ENCODE measurements around the gene OR2S2. TPM values are rescaled to one million over a fixed set of nuclear protein-coding genes. Genes with fewer than 3 reads are reported as not detected.

The OR2S2 gene
- total RNA-seq, 1 experiment from 2014 or later = not detected

DNA sequence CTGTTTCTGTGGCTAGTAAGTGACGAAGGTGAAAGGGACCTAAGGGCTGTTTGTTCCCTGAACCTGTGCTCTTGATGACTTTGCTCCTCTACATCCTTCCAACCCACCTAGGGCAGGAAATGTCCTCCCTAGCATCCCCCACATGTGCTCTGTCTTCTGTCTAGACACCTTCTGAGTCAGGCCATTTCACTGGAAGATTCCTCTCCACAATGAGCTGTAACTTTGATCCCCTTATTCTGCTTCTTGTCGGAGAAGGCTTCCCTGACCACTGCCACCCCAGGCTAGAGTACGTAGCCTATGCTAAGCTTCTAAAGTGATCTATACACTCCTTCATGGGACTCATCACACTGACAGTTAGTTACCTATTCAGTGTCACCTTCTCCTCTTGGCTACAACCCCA lies 27.0 kb downstream of the OR2S2 start:
- Mint-ChIP-seq H3K4me3 (no peak overlapping the region), H3K4me1 (no peaks in the 10 kb centered on the region), H3K27me3 (ENCODE audit: low read depth) (peaks cover 14% of the 10 kb centered on the region), H3K9me3 (no peaks in the 10 kb centered on the region), H3K27ac (no peak overlapping the region), H3K36me3 (no peaks in the 10 kb centered on the region)
- ATAC-seq (no peak), DNase-seq (ENCODE audit: low spot score) (no peak)
- ChIA-PET POLR2A (no interaction called here), CTCF (interaction anchor here (2.7 kb wide), 1 partner anchor 14 kb away, joined by 10 read pairs; no protein-coding TSS in a partner anchor)
- no peak for TF ChIP-seq E2F4 (CRISPR knock-in tag; IDR thresholded peaks at IDR 0.05; ENCODE audit: borderline replicate concordance, low read depth)
- TF ChIP-seq, protein P1, sequence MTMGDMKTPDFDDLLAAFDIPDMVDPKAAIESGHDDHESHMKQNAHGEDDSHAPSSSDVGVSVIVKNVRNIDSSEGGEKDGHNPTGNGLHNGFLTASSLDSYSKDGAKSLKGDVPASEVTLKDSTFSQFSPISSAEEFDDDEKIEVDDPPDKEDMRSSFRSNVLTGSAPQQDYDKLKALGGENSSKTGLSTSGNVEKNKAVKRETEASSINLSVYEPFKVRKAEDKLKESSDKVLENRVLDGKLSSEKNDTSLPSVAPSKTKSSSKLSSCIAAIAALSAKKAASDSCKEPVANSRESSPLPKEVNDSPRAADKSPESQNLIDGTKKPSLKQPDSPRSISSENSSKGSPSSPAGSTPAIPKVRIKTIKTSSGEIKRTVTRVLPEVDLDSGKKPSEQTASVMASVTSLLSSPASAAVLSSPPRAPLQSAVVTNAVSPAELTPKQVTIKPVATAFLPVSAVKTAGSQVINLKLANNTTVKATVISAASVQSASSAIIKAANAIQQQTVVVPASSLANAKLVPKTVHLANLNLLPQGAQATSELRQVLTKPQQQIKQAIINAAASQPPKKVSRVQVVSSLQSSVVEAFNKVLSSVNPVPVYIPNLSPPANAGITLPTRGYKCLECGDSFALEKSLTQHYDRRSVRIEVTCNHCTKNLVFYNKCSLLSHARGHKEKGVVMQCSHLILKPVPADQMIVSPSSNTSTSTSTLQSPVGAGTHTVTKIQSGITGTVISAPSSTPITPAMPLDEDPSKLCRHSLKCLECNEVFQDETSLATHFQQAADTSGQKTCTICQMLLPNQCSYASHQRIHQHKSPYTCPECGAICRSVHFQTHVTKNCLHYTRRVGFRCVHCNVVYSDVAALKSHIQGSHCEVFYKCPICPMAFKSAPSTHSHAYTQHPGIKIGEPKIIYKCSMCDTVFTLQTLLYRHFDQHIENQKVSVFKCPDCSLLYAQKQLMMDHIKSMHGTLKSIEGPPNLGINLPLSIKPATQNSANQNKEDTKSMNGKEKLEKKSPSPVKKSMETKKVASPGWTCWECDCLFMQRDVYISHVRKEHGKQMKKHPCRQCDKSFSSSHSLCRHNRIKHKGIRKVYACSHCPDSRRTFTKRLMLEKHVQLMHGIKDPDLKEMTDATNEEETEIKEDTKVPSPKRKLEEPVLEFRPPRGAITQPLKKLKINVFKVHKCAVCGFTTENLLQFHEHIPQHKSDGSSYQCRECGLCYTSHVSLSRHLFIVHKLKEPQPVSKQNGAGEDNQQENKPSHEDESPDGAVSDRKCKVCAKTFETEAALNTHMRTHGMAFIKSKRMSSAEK (CRISPR knock-in tag; IDR thresholded peaks at IDR 0.05; ENCODE audit: borderline replicate concordance) = no peak
- no peak for TF ChIP-seq GTF2I (CRISPR knock-in tag; conservative IDR thresholded peaks at IDR 0.05)
- TF ChIP-seq, protein P2, sequence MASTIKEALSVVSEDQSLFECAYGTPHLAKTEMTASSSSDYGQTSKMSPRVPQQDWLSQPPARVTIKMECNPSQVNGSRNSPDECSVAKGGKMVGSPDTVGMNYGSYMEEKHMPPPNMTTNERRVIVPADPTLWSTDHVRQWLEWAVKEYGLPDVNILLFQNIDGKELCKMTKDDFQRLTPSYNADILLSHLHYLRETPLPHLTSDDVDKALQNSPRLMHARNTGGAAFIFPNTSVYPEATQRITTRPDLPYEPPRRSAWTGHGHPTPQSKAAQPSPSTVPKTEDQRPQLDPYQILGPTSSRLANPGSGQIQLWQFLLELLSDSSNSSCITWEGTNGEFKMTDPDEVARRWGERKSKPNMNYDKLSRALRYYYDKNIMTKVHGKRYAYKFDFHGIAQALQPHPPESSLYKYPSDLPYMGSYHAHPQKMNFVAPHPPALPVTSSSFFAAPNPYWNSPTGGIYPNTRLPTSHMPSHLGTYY (CRISPR knock-in tag; IDR thresholded peaks at IDR 0.05) = no peak
- no peak for TF ChIP-seq GRHL2 (CRISPR knock-in tag; IDR thresholded peaks at IDR 0.05; ENCODE audit: insufficient replicate concordance, severe bottlenecking)
- TF ChIP-seq NFYB (CRISPR knock-in tag; conservative IDR thresholded peaks at IDR 0.05; ENCODE audit: low read depth) = no peak
- TF ChIP-seq ELF4 (CRISPR knock-in tag; IDR thresholded peaks at IDR 0.05; ENCODE audit: low read depth) = no peak
- TF ChIP-seq TP53 (CRISPR knock-in tag; IDR thresholded peaks at IDR 0.05) = no peak
- TF ChIP-seq MAX (CRISPR knock-in tag; IDR thresholded peaks at IDR 0.05) = no peak
- no peak for TF ChIP-seq HMGA2 (CRISPR knock-in tag; IDR thresholded peaks at IDR 0.05)
- TF ChIP-seq, protein P3, sequence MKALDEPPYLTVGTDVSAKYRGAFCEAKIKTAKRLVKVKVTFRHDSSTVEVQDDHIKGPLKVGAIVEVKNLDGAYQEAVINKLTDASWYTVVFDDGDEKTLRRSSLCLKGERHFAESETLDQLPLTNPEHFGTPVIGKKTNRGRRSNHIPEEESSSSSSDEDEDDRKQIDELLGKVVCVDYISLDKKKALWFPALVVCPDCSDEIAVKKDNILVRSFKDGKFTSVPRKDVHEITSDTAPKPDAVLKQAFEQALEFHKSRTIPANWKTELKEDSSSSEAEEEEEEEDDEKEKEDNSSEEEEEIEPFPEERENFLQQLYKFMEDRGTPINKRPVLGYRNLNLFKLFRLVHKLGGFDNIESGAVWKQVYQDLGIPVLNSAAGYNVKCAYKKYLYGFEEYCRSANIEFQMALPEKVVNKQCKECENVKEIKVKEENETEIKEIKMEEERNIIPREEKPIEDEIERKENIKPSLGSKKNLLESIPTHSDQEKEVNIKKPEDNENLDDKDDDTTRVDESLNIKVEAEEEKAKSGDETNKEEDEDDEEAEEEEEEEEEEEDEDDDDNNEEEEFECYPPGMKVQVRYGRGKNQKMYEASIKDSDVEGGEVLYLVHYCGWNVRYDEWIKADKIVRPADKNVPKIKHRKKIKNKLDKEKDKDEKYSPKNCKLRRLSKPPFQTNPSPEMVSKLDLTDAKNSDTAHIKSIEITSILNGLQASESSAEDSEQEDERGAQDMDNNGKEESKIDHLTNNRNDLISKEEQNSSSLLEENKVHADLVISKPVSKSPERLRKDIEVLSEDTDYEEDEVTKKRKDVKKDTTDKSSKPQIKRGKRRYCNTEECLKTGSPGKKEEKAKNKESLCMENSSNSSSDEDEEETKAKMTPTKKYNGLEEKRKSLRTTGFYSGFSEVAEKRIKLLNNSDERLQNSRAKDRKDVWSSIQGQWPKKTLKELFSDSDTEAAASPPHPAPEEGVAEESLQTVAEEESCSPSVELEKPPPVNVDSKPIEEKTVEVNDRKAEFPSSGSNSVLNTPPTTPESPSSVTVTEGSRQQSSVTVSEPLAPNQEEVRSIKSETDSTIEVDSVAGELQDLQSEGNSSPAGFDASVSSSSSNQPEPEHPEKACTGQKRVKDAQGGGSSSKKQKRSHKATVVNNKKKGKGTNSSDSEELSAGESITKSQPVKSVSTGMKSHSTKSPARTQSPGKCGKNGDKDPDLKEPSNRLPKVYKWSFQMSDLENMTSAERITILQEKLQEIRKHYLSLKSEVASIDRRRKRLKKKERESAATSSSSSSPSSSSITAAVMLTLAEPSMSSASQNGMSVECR (CRISPR knock-in tag; IDR thresholded peaks at IDR 0.05; ENCODE audit: borderline replicate concordance) = no peak
- no peak for TF ChIP-seq CREM (CRISPR knock-in tag; IDR thresholded peaks at IDR 0.05)
- TF ChIP-seq NFE2L1 (CRISPR knock-in tag; IDR thresholded peaks at IDR 0.05) = no peak
- TF ChIP-seq, protein P4, sequence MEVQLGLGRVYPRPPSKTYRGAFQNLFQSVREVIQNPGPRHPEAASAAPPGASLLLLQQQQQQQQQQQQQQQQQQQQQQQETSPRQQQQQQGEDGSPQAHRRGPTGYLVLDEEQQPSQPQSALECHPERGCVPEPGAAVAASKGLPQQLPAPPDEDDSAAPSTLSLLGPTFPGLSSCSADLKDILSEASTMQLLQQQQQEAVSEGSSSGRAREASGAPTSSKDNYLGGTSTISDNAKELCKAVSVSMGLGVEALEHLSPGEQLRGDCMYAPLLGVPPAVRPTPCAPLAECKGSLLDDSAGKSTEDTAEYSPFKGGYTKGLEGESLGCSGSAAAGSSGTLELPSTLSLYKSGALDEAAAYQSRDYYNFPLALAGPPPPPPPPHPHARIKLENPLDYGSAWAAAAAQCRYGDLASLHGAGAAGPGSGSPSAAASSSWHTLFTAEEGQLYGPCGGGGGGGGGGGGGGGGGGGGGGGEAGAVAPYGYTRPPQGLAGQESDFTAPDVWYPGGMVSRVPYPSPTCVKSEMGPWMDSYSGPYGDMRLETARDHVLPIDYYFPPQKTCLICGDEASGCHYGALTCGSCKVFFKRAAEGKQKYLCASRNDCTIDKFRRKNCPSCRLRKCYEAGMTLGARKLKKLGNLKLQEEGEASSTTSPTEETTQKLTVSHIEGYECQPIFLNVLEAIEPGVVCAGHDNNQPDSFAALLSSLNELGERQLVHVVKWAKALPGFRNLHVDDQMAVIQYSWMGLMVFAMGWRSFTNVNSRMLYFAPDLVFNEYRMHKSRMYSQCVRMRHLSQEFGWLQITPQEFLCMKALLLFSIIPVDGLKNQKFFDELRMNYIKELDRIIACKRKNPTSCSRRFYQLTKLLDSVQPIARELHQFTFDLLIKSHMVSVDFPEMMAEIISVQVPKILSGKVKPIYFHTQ (CRISPR knock-in tag; IDR thresholded peaks at IDR 0.05) = no peak
- TF ChIP-seq, protein P5, sequence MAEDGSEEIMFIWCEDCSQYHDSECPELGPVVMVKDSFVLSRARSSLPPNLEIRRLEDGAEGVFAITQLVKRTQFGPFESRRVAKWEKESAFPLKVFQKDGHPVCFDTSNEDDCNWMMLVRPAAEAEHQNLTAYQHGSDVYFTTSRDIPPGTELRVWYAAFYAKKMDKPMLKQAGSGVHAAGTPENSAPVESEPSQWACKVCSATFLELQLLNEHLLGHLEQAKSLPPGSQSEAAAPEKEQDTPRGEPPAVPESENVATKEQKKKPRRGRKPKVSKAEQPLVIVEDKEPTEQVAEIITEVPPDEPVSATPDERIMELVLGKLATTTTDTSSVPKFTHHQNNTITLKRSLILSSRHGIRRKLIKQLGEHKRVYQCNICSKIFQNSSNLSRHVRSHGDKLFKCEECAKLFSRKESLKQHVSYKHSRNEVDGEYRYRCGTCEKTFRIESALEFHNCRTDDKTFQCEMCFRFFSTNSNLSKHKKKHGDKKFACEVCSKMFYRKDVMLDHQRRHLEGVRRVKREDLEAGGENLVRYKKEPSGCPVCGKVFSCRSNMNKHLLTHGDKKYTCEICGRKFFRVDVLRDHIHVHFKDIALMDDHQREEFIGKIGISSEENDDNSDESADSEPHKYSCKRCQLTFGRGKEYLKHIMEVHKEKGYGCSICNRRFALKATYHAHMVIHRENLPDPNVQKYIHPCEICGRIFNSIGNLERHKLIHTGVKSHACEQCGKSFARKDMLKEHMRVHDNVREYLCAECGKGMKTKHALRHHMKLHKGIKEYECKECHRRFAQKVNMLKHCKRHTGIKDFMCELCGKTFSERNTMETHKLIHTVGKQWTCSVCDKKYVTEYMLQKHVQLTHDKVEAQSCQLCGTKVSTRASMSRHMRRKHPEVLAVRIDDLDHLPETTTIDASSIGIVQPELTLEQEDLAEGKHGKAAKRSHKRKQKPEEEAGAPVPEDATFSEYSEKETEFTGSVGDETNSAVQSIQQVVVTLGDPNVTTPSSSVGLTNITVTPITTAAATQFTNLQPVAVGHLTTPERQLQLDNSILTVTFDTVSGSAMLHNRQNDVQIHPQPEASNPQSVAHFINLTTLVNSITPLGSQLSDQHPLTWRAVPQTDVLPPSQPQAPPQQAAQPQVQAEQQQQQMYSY (CRISPR knock-in tag; IDR thresholded peaks at IDR 0.05) = no peak
- TF ChIP-seq ZNF219 (CRISPR knock-in tag; IDR thresholded peaks at IDR 0.05; ENCODE audit: borderline replicate concordance) = no peak
- TF ChIP-seq, protein P6, sequence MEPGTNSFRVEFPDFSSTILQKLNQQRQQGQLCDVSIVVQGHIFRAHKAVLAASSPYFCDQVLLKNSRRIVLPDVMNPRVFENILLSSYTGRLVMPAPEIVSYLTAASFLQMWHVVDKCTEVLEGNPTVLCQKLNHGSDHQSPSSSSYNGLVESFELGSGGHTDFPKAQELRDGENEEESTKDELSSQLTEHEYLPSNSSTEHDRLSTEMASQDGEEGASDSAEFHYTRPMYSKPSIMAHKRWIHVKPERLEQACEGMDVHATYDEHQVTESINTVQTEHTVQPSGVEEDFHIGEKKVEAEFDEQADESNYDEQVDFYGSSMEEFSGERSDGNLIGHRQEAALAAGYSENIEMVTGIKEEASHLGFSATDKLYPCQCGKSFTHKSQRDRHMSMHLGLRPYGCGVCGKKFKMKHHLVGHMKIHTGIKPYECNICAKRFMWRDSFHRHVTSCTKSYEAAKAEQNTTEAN (CRISPR knock-in tag; IDR thresholded peaks at IDR 0.05) = no peak

All from WTC11 (cell line).